ENCODE measurements around the gene CCNYL1.
"Not testable (repeated sequence)": the region's sequence is repeated elsewhere in the genome, so short reads cannot be mapped to it uniquely, and the experiment has no call there.

Gene CCNYL1

GRCh38 chr2:207743514-207743913, 32.1 kb downstream of the CCNYL1 start:
- no peak for DNase-seq

GRCh38 chr2:207744050-207744449, 32.6 kb downstream of the CCNYL1 start:
- DNase-seq, result no peak

- DNase-seq, result no peak
Measured at GRCh38 chr2:207744451-207744850, 33.0 kb downstream of the CCNYL1 start.

GRCh38 chr2:207746131-207746530, 34.7 kb downstream of the CCNYL1 start:
- peak in 1 of 2 experiments; percentile 30 for DNase-seq

- DNase-seq, result no peak
Measured at GRCh38 chr2:207747653-207748560, 36.5 kb downstream of the CCNYL1 start.

- DNase-seq, result no peak
Measured at GRCh38 chr2:207748993-207749392, 37.6 kb downstream of the CCNYL1 start.

- no peak for DNase-seq
Measured at GRCh38 chr2:207749873-207750272, 38.4 kb downstream of the CCNYL1 start.

- no peak for DNase-seq
Measured at GRCh38 chr2:207750345-207750744, 38.9 kb downstream of the CCNYL1 start.

- no peak for DNase-seq
Measured at GRCh38 chr2:207750876-207751275, 39.4 kb downstream of the CCNYL1 start.

GRCh38 chr2:207753688-207754087, 42.2 kb downstream of the CCNYL1 start:
- DNase-seq, result not testable (repeated sequence)

GRCh38 chr2:207754498-207755383, 43.3 kb downstream of the CCNYL1 start:
- no peak for DNase-seq

- no peak for DNase-seq
Measured at GRCh38 chr2:207758025-207758424, 46.6 kb downstream of the CCNYL1 start.

- DNase-seq, result no peak
Measured at GRCh38 chr2:207759890-207760289, 48.5 kb downstream of the CCNYL1 start.

GRCh38 chr2:207760453-207760852, 49.0 kb downstream of the CCNYL1 start:
- no peak for DNase-seq

GRCh38 chr2:207761426-207761825, 50.0 kb downstream of the CCNYL1 start:
- not testable (repeated sequence) for DNase-seq

GRCh38 chr2:207762146-207762545, 50.7 kb downstream of the CCNYL1 start:
- DNase-seq, result no peak

GRCh38 chr2:207763303-207763917, 52.0 kb downstream of the CCNYL1 start:
- no peak for DNase-seq

GRCh38 chr2:207764096-207764630, 52.7 kb downstream of the CCNYL1 start:
- DNase-seq, result no peak

GRCh38 chr2:207765547-207765946, 54.1 kb downstream of the CCNYL1 start:
- peak; percentile 11 to 33 for DNase-seq

- DNase-seq, result no peak
Measured at GRCh38 chr2:207766041-207766551, 54.7 kb downstream of the CCNYL1 start.

GRCh38 chr2:207766697-207767460, 55.4 kb downstream of the CCNYL1 start:
- no peak for DNase-seq
